ENCODE data around the gene MRTFA. TPM values are rescaled to one million over a fixed set of nuclear protein-coding genes. Genes with fewer than 3 reads are reported as not detected.
"Not testable (repeated sequence)": the region's sequence is repeated elsewhere in the genome, so short reads cannot be mapped to it uniquely, and the experiment has no call there.

Gene MRTFA
- total RNA-seq, 4 donors from 2014 or later: 46.0 to 408 (median 90.0) TPM

DNA sequence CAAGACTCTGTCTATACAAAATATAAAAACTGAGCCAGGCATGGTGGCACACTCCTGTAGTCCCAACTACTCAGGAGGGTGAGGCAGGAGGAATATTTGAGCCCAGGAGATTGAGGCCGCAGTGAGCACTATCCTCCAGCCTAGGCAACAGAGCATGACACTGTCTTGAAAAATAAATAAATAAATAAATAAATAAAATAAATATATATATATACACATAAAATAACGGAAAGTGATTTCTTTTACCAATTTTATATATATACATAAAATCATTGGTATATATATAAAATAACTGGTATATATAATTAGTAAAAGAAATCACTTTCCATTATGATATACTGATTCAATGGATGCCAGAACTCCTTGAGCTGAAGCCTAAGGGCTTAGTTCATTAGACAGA lies 91.8 kb downstream of the MRTFA start:
- no peaks in the 10 kb centered on the region for H3K27me3 ChIP-seq
- H3K4me1 ChIP-seq: peaks cover 0 to 9% (median 4%) of the 10 kb centered on the region in 4 donors
- intact Hi-C loops (cut with DNase I; ENCODE audit: low total_unique reads) (no loop called here), in situ Hi-C loops (cut with MboI; ENCODE audit: low pct_ligation_motif_present in 1 of 4, low pct_unique_long_range_greater_than_20kb in 1 of 4, low sequenced_read_pairs in 3 of 4) (loop anchor here in 1 of 4 donors (25.0 kb wide), 1 partner anchor 93 kb away; the partner anchor contains the start of gene MRTFA)
- H3K4me3 ChIP-seq: no peak overlapping the region
- TF ChIP-seq POLR2AphosphoS5 (IDR thresholded peaks at IDR 0.05) (no peak), POLR2A (IDR thresholded peaks at IDR 0.05) (no peak), EP300 (IDR thresholded peaks at IDR 0.05; ENCODE audit: low read depth) (no peak)
- TF ChIP-seq, protein P1, sequence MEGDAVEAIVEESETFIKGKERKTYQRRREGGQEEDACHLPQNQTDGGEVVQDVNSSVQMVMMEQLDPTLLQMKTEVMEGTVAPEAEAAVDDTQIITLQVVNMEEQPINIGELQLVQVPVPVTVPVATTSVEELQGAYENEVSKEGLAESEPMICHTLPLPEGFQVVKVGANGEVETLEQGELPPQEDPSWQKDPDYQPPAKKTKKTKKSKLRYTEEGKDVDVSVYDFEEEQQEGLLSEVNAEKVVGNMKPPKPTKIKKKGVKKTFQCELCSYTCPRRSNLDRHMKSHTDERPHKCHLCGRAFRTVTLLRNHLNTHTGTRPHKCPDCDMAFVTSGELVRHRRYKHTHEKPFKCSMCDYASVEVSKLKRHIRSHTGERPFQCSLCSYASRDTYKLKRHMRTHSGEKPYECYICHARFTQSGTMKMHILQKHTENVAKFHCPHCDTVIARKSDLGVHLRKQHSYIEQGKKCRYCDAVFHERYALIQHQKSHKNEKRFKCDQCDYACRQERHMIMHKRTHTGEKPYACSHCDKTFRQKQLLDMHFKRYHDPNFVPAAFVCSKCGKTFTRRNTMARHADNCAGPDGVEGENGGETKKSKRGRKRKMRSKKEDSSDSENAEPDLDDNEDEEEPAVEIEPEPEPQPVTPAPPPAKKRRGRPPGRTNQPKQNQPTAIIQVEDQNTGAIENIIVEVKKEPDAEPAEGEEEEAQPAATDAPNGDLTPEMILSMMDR (IDR thresholded peaks at IDR 0.05): no peak
- WGBS, 2 donors (ENCODE audit: low coverage in 1 of 2): 95 to 100% methylated on average over 2 of the region's 2 CpGs
- DNase-seq: no peak
- no peak overlapping the region for H3K27ac ChIP-seq
- no peaks in the 10 kb centered on the region for H3K9me3 ChIP-seq
- H3K36me3 ChIP-seq: peaks cover 0 to 6% (median 0%) of the 10 kb centered on the region in 4 donors

DNA sequence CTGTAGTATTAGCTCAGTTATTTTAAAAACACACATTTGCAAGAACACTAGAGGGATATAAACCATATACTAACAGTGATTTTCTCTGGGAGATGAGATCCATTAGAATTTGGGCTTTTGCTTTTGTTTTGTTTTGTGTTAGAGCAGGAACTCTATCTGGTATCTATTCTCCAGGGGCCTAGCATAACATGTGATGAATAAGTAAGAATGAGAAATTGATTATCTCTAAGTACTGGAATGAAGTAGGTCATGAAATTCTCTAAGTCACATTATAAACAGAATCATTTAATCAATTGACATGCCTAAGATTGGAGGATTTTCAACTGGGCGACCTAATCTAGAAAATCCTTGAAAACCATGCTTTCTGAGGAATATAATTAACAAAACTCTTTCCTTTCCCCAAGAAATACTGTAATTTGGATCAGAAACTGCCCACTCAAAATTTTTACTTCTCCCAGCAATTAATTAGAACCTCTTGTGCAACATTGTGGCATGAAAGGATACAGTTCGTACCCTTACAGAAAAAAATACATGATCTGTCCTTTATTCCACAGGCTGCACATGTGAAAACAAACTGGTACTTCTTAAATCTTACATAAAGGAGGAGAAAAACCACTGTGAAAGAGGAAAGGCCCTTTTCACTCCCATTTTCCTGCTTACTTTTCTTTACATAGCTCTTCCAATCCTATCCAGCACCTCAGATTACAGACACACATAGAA lies 93.5 kb downstream of the MRTFA start:
- Histone ChIP-seq H3K27me3 (no peaks in the 10 kb centered on the region), H3K9me3 (no peaks in the 10 kb centered on the region), H3K36me3 (peaks cover 0 to 6% (median 0%) of the 10 kb centered on the region in 4 donors), H3K27ac (no peak overlapping the region), H3K4me3 (no peak overlapping the region), H3K4me1 (peaks cover 0 to 9% (median 4%) of the 10 kb centered on the region in 4 donors)
- in situ Hi-C loops (cut with MboI; ENCODE audit: low pct_ligation_motif_present in 1 of 4, low pct_unique_long_range_greater_than_20kb in 1 of 4, low sequenced_read_pairs in 3 of 4): loop anchor here in 1 of 4 donors (25.0 kb wide), 1 partner anchor 94 kb away; the partner anchor contains the start of gene MRTFA
- intact Hi-C loops (cut with DNase I; ENCODE audit: low total_unique reads): no loop called here
- TF ChIP-seq POLR2A (IDR thresholded peaks at IDR 0.05) (no peak), POLR2AphosphoS5 (IDR thresholded peaks at IDR 0.05) (no peak), EP300 (IDR thresholded peaks at IDR 0.05; ENCODE audit: low read depth) (no peak)
- TF ChIP-seq, protein P1 (IDR thresholded peaks at IDR 0.05): no peak
- no peak for DNase-seq
- WGBS, 2 donors (ENCODE audit: low coverage in 1 of 2): 85 to 86% methylated on average over 2 of the region's 2 CpGs

DNA sequence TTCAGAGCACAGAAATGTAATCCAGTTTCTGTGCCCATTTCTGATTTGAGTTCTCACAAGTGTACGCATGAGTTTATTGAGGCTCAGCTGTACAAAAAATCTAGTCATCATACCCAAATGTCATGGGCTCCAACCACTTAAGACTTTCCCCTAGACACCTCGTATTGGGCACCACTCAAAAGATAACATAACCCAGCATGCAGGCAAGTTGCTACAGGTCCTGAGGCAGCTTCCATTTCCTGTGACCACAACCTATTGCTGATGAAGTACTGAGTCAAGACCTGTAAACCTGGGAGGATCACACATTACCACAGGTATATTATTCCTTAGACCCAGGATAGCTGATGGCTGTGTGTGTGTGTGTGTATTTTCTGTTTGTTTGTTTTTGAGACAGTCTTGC lies 95.2 kb downstream of the MRTFA start:
- no peak for DNase-seq
- H3K4me3 ChIP-seq: no peak overlapping the region
- no peaks in the 10 kb centered on the region for H3K9me3 ChIP-seq
- H3K27me3 ChIP-seq: no peaks in the 10 kb centered on the region
- no peak overlapping the region for H3K27ac ChIP-seq
- intact Hi-C loops (cut with DNase I; ENCODE audit: low total_unique reads): no loop called here
- peaks cover 0 to 9% (median 4%) of the 10 kb centered on the region in 4 donors for H3K4me1 ChIP-seq
- H3K36me3 ChIP-seq: peaks cover 0 to 4% (median 0%) of the 10 kb centered on the region in 4 donors
- TF ChIP-seq EP300 (IDR thresholded peaks at IDR 0.05; ENCODE audit: low read depth): no peak
- TF ChIP-seq POLR2A (IDR thresholded peaks at IDR 0.05): no peak
- TF ChIP-seq, protein P1 (IDR thresholded peaks at IDR 0.05): no peak
- TF ChIP-seq POLR2AphosphoS5 (IDR thresholded peaks at IDR 0.05): no peak
- in situ Hi-C loops (cut with MboI; ENCODE audit: low pct_ligation_motif_present in 1 of 4, low pct_unique_long_range_greater_than_20kb in 1 of 4, low sequenced_read_pairs in 3 of 4): loop anchor here in 1 of 4 donors (25.0 kb wide), 1 partner anchor 96 kb away; the partner anchor contains the start of gene MRTFA
- 64 to 81% methylated on average over 2 of the region's 2 CpGs for WGBS, 2 donors (ENCODE audit: low coverage in 1 of 2)

GRCh38 chr22:40540265-40540664 lies 96.3 kb downstream of the MRTFA start:
- H3K4me1 ChIP-seq: peaks cover 0 to 13% (median 6%) of the 10 kb centered on the region in 4 donors
- in situ Hi-C loops (cut with MboI; ENCODE audit: low pct_ligation_motif_present in 1 of 4, low pct_unique_long_range_greater_than_20kb in 1 of 4, low sequenced_read_pairs in 3 of 4) (loop anchor here in 1 of 4 donors (25.0 kb wide), 1 partner anchor 97 kb away; the partner anchor contains the start of gene MRTFA), intact Hi-C loops (cut with DNase I; ENCODE audit: low total_unique reads) (no loop called here)
- no peak for TF ChIP-seq POLR2AphosphoS5 (IDR thresholded peaks at IDR 0.05)
- TF ChIP-seq, protein P1 (IDR thresholded peaks at IDR 0.05): no peak
- no peak for TF ChIP-seq EP300 (IDR thresholded peaks at IDR 0.05; ENCODE audit: low read depth)
- TF ChIP-seq POLR2A (IDR thresholded peaks at IDR 0.05): no peak
- H3K4me3 ChIP-seq: no peak overlapping the region
- no peak for DNase-seq
- no peaks in the 10 kb centered on the region for H3K36me3 ChIP-seq
- no peak overlapping the region for H3K27ac ChIP-seq
- H3K27me3 ChIP-seq: no peaks in the 10 kb centered on the region
- no peaks in the 10 kb centered on the region for H3K9me3 ChIP-seq
- WGBS, 2 donors (ENCODE audit: low coverage in 1 of 2): 82 to 96% methylated on average over 5 of the region's 5 CpGs

DNA sequence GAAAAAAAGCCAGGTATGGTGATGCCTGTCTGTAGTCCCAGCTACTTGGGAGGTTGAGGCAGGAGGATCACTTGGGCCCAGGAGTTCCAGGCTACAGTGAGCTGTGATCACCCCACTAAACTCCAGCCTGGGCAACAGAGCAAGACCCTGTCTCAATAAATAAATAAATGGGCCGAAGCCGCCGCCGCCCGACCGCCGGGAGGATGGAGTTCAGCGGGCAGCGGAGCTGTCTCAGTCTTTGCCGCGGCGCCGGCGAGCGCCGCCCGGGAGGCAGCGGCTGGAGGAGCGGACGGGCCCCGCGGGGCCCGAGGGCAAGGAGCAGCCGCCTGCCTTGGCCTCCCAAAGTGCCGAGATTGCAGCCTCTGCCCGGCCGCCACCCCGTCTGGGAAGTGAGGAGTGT lies 100.4 kb downstream of the MRTFA start:
- H3K9me3 ChIP-seq; H3K36me3 ChIP-seq; DNase-seq; H3K4me3 ChIP-seq; intact Hi-C loops (cut with DNase I; ENCODE audit: low total_unique reads); H3K27ac ChIP-seq; H3K27me3 ChIP-seq: not testable (repeated sequence)
- 60% methylated on average over 1 of the region's 28 CpGs; no CpG with 5 or more reads in 1 of the 2 donors for WGBS, 2 donors (ENCODE audit: low coverage in 1 of 2)
- in situ Hi-C loops (cut with MboI; ENCODE audit: low pct_ligation_motif_present in 1 of 4, low pct_unique_long_range_greater_than_20kb in 1 of 4, low sequenced_read_pairs in 3 of 4): loop anchor here in 1 of 4 donors (25.0 kb wide), 1 partner anchor 101 kb away; the partner anchor contains the start of gene MRTFA
- peaks cover 17 to 43% (median 29%) of the 10 kb centered on the region in 4 donors for H3K4me1 ChIP-seq
